HepG2 (cell line): ENCODE measurements around the gene AOX1. TPM values are rescaled to one million over a fixed set of nuclear protein-coding genes. Genes with fewer than 3 reads are reported as not detected.

ENCODE experiments used
- ATF7 ChIP-seq, 2 experiments: fragments of 450-650 bp in 1 of 2; sonication (generic) in 1 of 2; formaldehyde crosslinking in 1 of 2; IDR thresholded peaks; 2 replicates each; pipeline versions ENCODE4 v1.4.0 to v1.6.1; 2016 to 2020; ENCODE audit warnings: antibody characterized with exemption in 1 of 2, mild to moderate bottlenecking in 1 of 2, missing genetic modification reagents in 1 of 2
- CSRNP2 ChIP-seq: sonication (generic); formaldehyde crosslinking; conservative IDR thresholded peaks from 2 replicates; pipeline ENCODE4 v1.8.0; 2022; ENCODE audit warnings: low read depth, missing genetic modification reagents
- IKZF4 ChIP-seq: sonication (generic); formaldehyde crosslinking; IDR thresholded peaks from 2 replicates; pipeline ENCODE4 v1.5.1; 2020; ENCODE audit warnings: borderline replicate concordance, mild to moderate bottlenecking, low read depth, missing genetic modification reagents; ENCODE audit errors: not compliant biosample characterization
- JARID2 ChIP-seq: sonication (generic); formaldehyde crosslinking; IDR thresholded peaks from 2 replicates; pipeline ENCODE4 v1.8.1; 2023; ENCODE audit warnings: missing genetic modification reagents, inconsistent platforms; ENCODE audit not compliant: insufficient replicate concordance
- KLF11 ChIP-seq: IDR thresholded peaks from 2 replicates; pipeline ENCODE4 v1.6.1; 2016; ENCODE audit warnings: missing compliant biosample characterization
- ZBTB25 ChIP-seq: IDR thresholded peaks from 2 replicates; pipeline ENCODE4 v1.6.1; 2018; ENCODE audit warnings: missing genetic modification reagents
- ZNF562 ChIP-seq: sonication (generic); formaldehyde crosslinking; IDR thresholded peaks from 2 replicates; pipeline ENCODE4 v1.8.0; 2022; ENCODE audit warnings: missing genetic modification reagents, borderline replicate concordance
- ZNF770 ChIP-seq: sonication (generic); formaldehyde crosslinking; IDR thresholded peaks from 2 replicates; pipeline ENCODE4 v1.5.0; 2020; ENCODE audit warnings: mild to moderate bottlenecking, missing genetic modification reagents
- ZNF816 ChIP-seq: sonication (generic); formaldehyde crosslinking; IDR thresholded peaks from 2 replicates; pipeline ENCODE4 v1.8.0; 2022; ENCODE audit warnings: missing genetic modification reagents, mild to moderate bottlenecking, borderline replicate concordance
- polyA plus RNA-seq, 8 experiments: library from polyadenylated mRNA; depleted of rRNA in 3 of 8; stranded (reverse) in 7 of 8; unstranded in 1 of 8; fragments of >200 nt; fragmentation: Illumina TruSeq in 4 of 8; extraction: Trizol in 4 of 8; gene quantifications; 2 replicates each; pipeline versions ENCODE4 v1.2.1 to v1.2.3, GENCODE V29; 2011 to 2016; ENCODE audit warnings: low read depth in 4 of 8, missing spikeins in 1 of 8, mixed read lengths in 1 of 8; ENCODE audit not compliant: insufficient read depth in 1 of 8
- total RNA-seq, 5 experiments: library from RNA; depleted of rRNA; stranded (reverse); fragments of >200 nt; fragmentation: Illumina TruSeq; extraction: Trizol; gene quantifications; 2 replicates each; pipeline ENCODE4 v1.2.3, GENCODE V29; 2016; ENCODE audit warnings: low read depth in 1 of 5

AOX1 gene
- total and polyA plus RNA-seq, 2 of the 13 experiments (the other 11 are each of a cell fraction or from before 2014, with no cell fraction given), result 9.2 to 18.0 TPM

GRCh38 chr2:200702646-200703118 is 116.9 kb downstream of the AOX1 start (continued):
- TF ChIP-seq IKZF4 (no peak), CSRNP2 (CRISPR knock-in tag) (no peak), ATF7 (IDR thresholded peaks at IDR 0.05) (no peak), ATF7 (CRISPR knock-in tag; IDR thresholded peaks at IDR 0.05) (no peak), ZNF562 (CRISPR knock-in tag) (no peak), ZNF770 (no peak), ZNF816 (CRISPR knock-in tag) (peak; percentile 66; the same call in 1 of the 2 replicates), ZBTB25 (CRISPR knock-in tag) (peak; percentile 65), KLF11 (CRISPR knock-in tag) (no peak), JARID2 (CRISPR knock-in tag) (no peak)
